Measurements from ENCODE around the gene OLFML2B.

The OLFML2B gene

GRCh38 chr1:161978011-161978790 lies 45.5 kb downstream of the OLFML2B start:
- DNase-seq (ENCODE audit: low spot score), result no peak

GRCh38 chr1:161973924-161974845 lies 49.5 kb downstream of the OLFML2B start:
- peak; percentile 20 for DNase-seq (ENCODE audit: low spot score)

GRCh38 chr1:161972828-161973227 lies 50.8 kb downstream of the OLFML2B start:
- no peak for DNase-seq (ENCODE audit: low spot score)

GRCh38 chr1:161970633-161971032 lies 53.0 kb downstream of the OLFML2B start:
- no peak for DNase-seq (ENCODE audit: low spot score)

GRCh38 chr1:161970036-161970435 lies 53.6 kb downstream of the OLFML2B start:
- no peak for DNase-seq (ENCODE audit: low spot score)

- no peak for DNase-seq (ENCODE audit: low spot score)
These were observed 57.6 kb downstream of the OLFML2B start for GRCh38 chr1:161966067-161966466.

- DNase-seq (ENCODE audit: low spot score), result peak; percentile 78
These were observed 61.4 kb downstream of the OLFML2B start for GRCh38 chr1:161962091-161962887.

- no peak for DNase-seq (ENCODE audit: low spot score)
These were observed 65.2 kb downstream of the OLFML2B start for GRCh38 chr1:161958425-161958824.

- no peak for DNase-seq (ENCODE audit: low spot score)
These were observed 66.7 kb downstream of the OLFML2B start for GRCh38 chr1:161956930-161957329.

- DNase-seq (ENCODE audit: low spot score), result peak; percentile 83
These were observed 67.6 kb downstream of the OLFML2B start for GRCh38 chr1:161956097-161956496.

GRCh38 chr1:161955606-161956005 lies 68.1 kb downstream of the OLFML2B start:
- DNase-seq (ENCODE audit: low spot score), result no peak

GRCh38 chr1:161954466-161954865 lies 69.2 kb downstream of the OLFML2B start:
- peak; percentile 29 for DNase-seq (ENCODE audit: low spot score)

- no peak for DNase-seq (ENCODE audit: low spot score)
These were observed 69.6 kb downstream of the OLFML2B start for GRCh38 chr1:161954050-161954449.

GRCh38 chr1:161953256-161953920 lies 70.3 kb downstream of the OLFML2B start:
- DNase-seq (ENCODE audit: low spot score), result no peak

- peak; percentile 31 for DNase-seq (ENCODE audit: low spot score)
These were observed 71.0 kb downstream of the OLFML2B start for GRCh38 chr1:161952607-161953172.

GRCh38 chr1:161951646-161952045 lies 72.0 kb downstream of the OLFML2B start:
- DNase-seq (ENCODE audit: low spot score), result no peak

GRCh38 chr1:161950377-161950776 lies 73.3 kb downstream of the OLFML2B start:
- DNase-seq (ENCODE audit: low spot score), result no peak

- no peak for DNase-seq (ENCODE audit: low spot score)
These were observed 74.1 kb downstream of the OLFML2B start for GRCh38 chr1:161949548-161949947.

GRCh38 chr1:161948435-161948834 lies 75.2 kb downstream of the OLFML2B start:
- no peak for DNase-seq (ENCODE audit: low spot score)

GRCh38 chr1:161946071-161946987 lies 77.3 kb downstream of the OLFML2B start:
- peak; percentile 71 for DNase-seq (ENCODE audit: low spot score)

All from AG08395 (cell line).